CD4-positive, alpha-beta T cell treated with Interleukin-6 at 100 ng/mL for 8 hours (primary cell): Measurements from ENCODE around the gene COX8A.
"Not testable (repeated sequence)": the region's sequence is repeated elsewhere in the genome, so short reads cannot be mapped to it uniquely, and the experiment has no call there.

Experiments used
- DNase-seq: peaks from one replicate; pipeline ENCODE4 v3.0.0-alpha.2; 2020; ENCODE audit warnings: mixed read lengths, low spot score

The COX8A gene

GRCh38 chr11:63974259-63975143 is at the start of gene COX8A:
Gene COX8A (plus strand): TSS chr11:63974620. CDS start chr11:63974681, 61 bp downstream.
- DNase-seq = peak; percentile 97

- DNase-seq = no peak
These were observed 44.8 kb upstream of the COX8A start for GRCh38 chr11:63929616-63930015.

- DNase-seq = no peak
These were observed 43.4 kb upstream of the COX8A start for GRCh38 chr11:63931045-63931444.

- no peak for DNase-seq
These were observed 42.5 kb upstream of the COX8A start for GRCh38 chr11:63931876-63932275.

GRCh38 chr11:63933459-63933858 is 41.0 kb upstream of the COX8A start:
- no peak for DNase-seq

GRCh38 chr11:63937713-63938478 is 36.5 kb upstream of the COX8A start:
- no peak for DNase-seq

- peak; percentile 93 for DNase-seq
These were observed 35.7 kb upstream of the COX8A start, which contains the start of gene NAA40 for GRCh38 chr11:63938479-63939396. Gene NAA40 (plus strand): TSS chr11:63939002. CDS start chr11:63939097, 95 bp downstream.

- no peak for DNase-seq
These were observed 35.0 kb upstream of the COX8A start for GRCh38 chr11:63939397-63939891.

- DNase-seq = no peak
These were observed 33.6 kb upstream of the COX8A start for GRCh38 chr11:63940786-63941185.

GRCh38 chr11:63941901-63942300 is 32.5 kb upstream of the COX8A start:
- DNase-seq = no peak

- DNase-seq = no peak
These were observed 31.6 kb upstream of the COX8A start for GRCh38 chr11:63942803-63943202.

GRCh38 chr11:63944987-63945386 is 29.4 kb upstream of the COX8A start:
- no peak for DNase-seq

- peak; percentile 48 for DNase-seq
These were observed 28.8 kb upstream of the COX8A start for GRCh38 chr11:63945477-63946163.

GRCh38 chr11:63951779-63952536 is 22.5 kb upstream of the COX8A start:
- peak; percentile 29 for DNase-seq

GRCh38 chr11:63952570-63952969 is 21.9 kb upstream of the COX8A start:
- no peak for DNase-seq

GRCh38 chr11:63958008-63958407 is 16.4 kb upstream of the COX8A start:
- no peak for DNase-seq

GRCh38 chr11:63961608-63962412 is 12.6 kb upstream of the COX8A start:
- DNase-seq = no peak

- DNase-seq = not testable (repeated sequence)
These were observed 10.5 kb upstream of the COX8A start for GRCh38 chr11:63963895-63964294.

- no peak for DNase-seq
These were observed 8.0 kb upstream of the COX8A start for GRCh38 chr11:63966444-63966843.
